CD4-positive, alpha-beta T cell (primary cell): ENCODE measurements around the gene DIPK1A. TPM values are rescaled to one million over a fixed set of nuclear protein-coding genes. Genes with fewer than 3 reads are reported as not detected.

ENCODE experiments used
- ATAC-seq: fragments of 200-7000 bp; cut with Tn5 transposase; one replicate; pipeline ENCODE4 v1.10.0; 2022; ENCODE audit warnings: mild to moderate bottlenecking; ENCODE audit not compliant: poor library complexity
- CTCF ChIA-PET: fragments of 350-600 bp; sonication (Branson Sonifier 250); formaldehyde crosslinking; loops from one replicate; lab custom pipeline; 2021; ENCODE audit warnings: antibody characterized with exemption, inconsistent platforms; lab: Charles Lee
- POLR2A ChIA-PET: fragments of 350-600 bp; sonication (Branson Sonifier 250); formaldehyde crosslinking; loops from one replicate; lab custom pipeline; 2021; ENCODE audit warnings: antibody characterized with exemption, inconsistent platforms; lab: Charles Lee
- DNase-seq, 14 experiments: peaks; one replicate each; pipeline ENCODE4 v3.0.0-alpha.2; 2013 to 2020; ENCODE audit warnings: mixed read lengths in 2 of 14
- H3K27ac ChIP-seq, 2 donors: one replicate each; pipeline versions ENCODE4 v1.5.1 to v1.7.0; 2013; ENCODE audit warnings: low read length in 2 of 2, low read depth in 1 of 2, mild to moderate bottlenecking in 1 of 2
- H3K27me3 ChIP-seq, 2 experiments: 1 replicate in 1 of 2; 2 replicates in 1 of 2; pipeline versions ENCODE4 v1.6.1 to v1.7.0; 2013; ENCODE audit warnings: low read length in 2 of 2, control low read depth in 1 of 2, mild to moderate bottlenecking in 1 of 2, moderate library complexity in 1 of 2; ENCODE audit not compliant: insufficient read depth in 2 of 2, control insufficient read depth in 1 of 2
- H3K36me3 ChIP-seq: one replicate; pipeline ENCODE4 v1.6.1; 2013; ENCODE audit warnings: low read length, control low read depth; ENCODE audit not compliant: insufficient read depth
- H3K4me1 ChIP-seq: one replicate; pipeline ENCODE4 v1.6.1; 2013; ENCODE audit warnings: low read length, control low read depth; ENCODE audit not compliant: insufficient read depth
- H3K4me3 ChIP-seq: one replicate; pipeline ENCODE4 v1.5.1; 2013; ENCODE audit warnings: mild to moderate bottlenecking, low read length, moderate library complexity
- H3K9me3 ChIP-seq, 2 experiments: 1 replicate in 1 of 2; 2 replicates in 1 of 2; pipeline versions ENCODE4 v1.6.1 to v1.7.0; 2013; ENCODE audit warnings: low read length in 2 of 2, mild to moderate bottlenecking in 2 of 2, control low read depth in 1 of 2, moderate library complexity in 1 of 2; ENCODE audit not compliant: control insufficient read depth in 1 of 2, insufficient read depth in 1 of 2
- H3K27ac Mint-ChIP-seq: one replicate; pipeline ENCODE4 v1.8.0; 2020; ENCODE audit warnings: mixed read lengths
- H3K27me3 Mint-ChIP-seq: one replicate; pipeline ENCODE4 v1.8.0; 2021; ENCODE audit warnings: mixed read lengths
- H3K36me3 Mint-ChIP-seq: one replicate; pipeline ENCODE4 v1.8.0; 2021; ENCODE audit warnings: low read depth, mixed read lengths
- H3K4me1 Mint-ChIP-seq: one replicate; pipeline ENCODE4 v1.8.0; 2021; ENCODE audit warnings: low read depth, mixed read lengths
- H3K4me3 Mint-ChIP-seq: one replicate; pipeline ENCODE4 v1.8.0; 2020; ENCODE audit warnings: mild to moderate bottlenecking, mixed read lengths
- H3K9me3 Mint-ChIP-seq: one replicate; pipeline ENCODE4 v1.8.0; 2020; ENCODE audit warnings: mixed read lengths
- intact Hi-C, 2 experiments: fragments of 100-400 bp; cut with DNase I in 1 of 2; cut with micrococcal nuclease in 1 of 2; formaldehyde crosslinking; loops; one replicate each; pipeline versions ENCODE4 v1.15.1 to v1.9.0; 2023 to 2025; cut with DNase I, micrococcal nuclease
- total RNA-seq, 174 experiments: library from RNA in 2 of 174; stranded (reverse) in 2 of 174; gene quantifications; one replicate each; pipeline ENCODE4 v1.2.3 and lab custom pipeline; 2021 to 2026
- TF ChIP-seq, protein P1 (sequence below): fragments of 200-600 bp; IDR thresholded peaks from one replicate; pipeline ENCODE4 v1.8.0; 2022; ENCODE audit warnings: antibody characterized with exemption, mild to moderate bottlenecking

Gene DIPK1A
- total RNA-seq, 2 experiments from 2014 or later, result 7.0 to 7.3 TPM

DNA sequence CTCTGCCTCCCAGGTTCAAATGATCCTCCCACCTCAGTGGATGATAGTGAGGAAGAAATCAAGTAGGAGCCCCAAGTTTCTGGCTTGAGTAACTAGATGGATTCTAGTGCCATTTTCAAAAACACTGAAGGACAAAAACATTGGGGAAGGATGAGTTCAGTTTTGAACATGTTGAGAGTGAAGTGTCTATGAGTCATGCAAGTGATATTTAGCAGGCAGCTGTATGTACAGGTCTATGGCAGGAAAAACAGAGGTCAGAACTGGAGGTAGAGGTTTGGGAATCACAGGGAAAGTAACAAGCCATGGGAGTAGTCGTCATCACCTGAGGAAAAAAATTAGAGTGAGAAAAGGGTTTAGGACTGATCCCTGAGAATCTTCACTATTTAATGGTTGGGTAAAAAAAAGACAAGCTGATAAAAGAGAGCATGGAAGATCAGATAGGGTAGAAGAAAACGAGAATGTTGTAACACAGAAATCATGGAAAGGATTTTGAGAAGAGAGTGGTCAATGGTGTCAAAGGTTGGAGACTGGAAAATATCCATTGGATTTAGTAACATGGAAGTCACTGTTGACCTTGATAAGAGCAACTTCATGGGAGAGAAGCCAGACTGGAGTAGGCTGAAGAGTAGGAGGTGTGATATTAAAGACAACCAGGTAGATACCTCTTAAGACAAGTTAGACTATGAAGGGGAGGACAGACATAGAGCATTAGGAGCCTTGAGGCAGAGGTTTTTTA lies 53.1 kb downstream of the DIPK1A start:
- Mint-ChIP-seq H3K9me3 (no peaks in the 10 kb centered on the region), H3K27ac (no peak overlapping the region), H3K4me1 (peaks cover 58% of the 10 kb centered on the region), H3K27me3 (no peaks in the 10 kb centered on the region), H3K36me3 (peaks cover 58% of the 10 kb centered on the region), H3K4me3 (no peak overlapping the region)
- no peaks in the 10 kb centered on the region for H3K9me3 ChIP-seq
- no peaks in the 10 kb centered on the region for H3K27me3 ChIP-seq
- H3K4me1 ChIP-seq, result no peaks in the 10 kb centered on the region
- ChIA-PET POLR2A (interaction anchor here (0.7 to 1.2 kb wide), 2 partner anchors 17 to 1430 kb away, joined by 3 read pairs; no protein-coding TSS in a partner anchor), CTCF (interaction anchor here (1.1 to 1.3 kb wide), 2 partner anchors 31 to 52 kb away, joined by 3 read pairs; partner anchors contain the start of gene DIPK1A)
- no peak overlapping the region for H3K4me3 ChIP-seq
- peaks cover 6% of the 10 kb centered on the region for H3K36me3 ChIP-seq
- no peak overlapping the region for H3K27ac ChIP-seq
- TF ChIP-seq, protein P1, sequence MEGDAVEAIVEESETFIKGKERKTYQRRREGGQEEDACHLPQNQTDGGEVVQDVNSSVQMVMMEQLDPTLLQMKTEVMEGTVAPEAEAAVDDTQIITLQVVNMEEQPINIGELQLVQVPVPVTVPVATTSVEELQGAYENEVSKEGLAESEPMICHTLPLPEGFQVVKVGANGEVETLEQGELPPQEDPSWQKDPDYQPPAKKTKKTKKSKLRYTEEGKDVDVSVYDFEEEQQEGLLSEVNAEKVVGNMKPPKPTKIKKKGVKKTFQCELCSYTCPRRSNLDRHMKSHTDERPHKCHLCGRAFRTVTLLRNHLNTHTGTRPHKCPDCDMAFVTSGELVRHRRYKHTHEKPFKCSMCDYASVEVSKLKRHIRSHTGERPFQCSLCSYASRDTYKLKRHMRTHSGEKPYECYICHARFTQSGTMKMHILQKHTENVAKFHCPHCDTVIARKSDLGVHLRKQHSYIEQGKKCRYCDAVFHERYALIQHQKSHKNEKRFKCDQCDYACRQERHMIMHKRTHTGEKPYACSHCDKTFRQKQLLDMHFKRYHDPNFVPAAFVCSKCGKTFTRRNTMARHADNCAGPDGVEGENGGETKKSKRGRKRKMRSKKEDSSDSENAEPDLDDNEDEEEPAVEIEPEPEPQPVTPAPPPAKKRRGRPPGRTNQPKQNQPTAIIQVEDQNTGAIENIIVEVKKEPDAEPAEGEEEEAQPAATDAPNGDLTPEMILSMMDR, result no peak
- DNase-seq (no peak), ATAC-seq (no peak)
- intact Hi-C loops, result loop anchor here in 1 of 2 experiments (5.0 kb wide), 1 partner anchor 39 kb away; no protein-coding TSS in a partner anchor

DNA sequence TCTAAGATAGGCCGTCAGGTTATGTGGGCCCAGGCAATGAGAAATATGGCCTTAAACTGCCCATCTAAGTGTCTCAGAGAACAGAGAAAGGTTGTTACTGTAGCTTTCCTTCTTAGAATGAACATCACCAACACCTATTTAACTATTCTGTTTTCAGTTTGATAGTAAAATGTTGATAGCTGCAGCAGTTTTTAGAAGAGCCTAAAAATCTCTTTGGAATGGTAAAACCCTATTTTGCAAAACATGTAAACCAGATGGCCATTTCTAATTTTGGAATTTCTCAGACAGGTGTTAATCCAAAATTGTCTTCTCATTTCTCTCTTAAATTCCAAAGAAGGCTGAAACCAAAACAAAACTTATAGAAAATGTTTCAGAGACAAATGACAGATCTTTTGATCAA lies 57.5 kb downstream of the DIPK1A start:
- no peaks in the 10 kb centered on the region for H3K27me3 ChIP-seq
- H3K36me3 ChIP-seq, result peaks cover 12% of the 10 kb centered on the region
- ChIA-PET POLR2A (interaction anchor here (1.0 kb wide), 1 partner anchor 59 kb away, joined by 6 read pairs; no protein-coding TSS in a partner anchor), CTCF (interaction anchor here (1.1 kb wide), 1 partner anchor 35 kb away, joined by 3 read pairs; no protein-coding TSS in a partner anchor)
- TF ChIP-seq, protein P1, result no peak
- H3K4me1 ChIP-seq, result no peaks in the 10 kb centered on the region
- intact Hi-C loops, result no loop called here
- ATAC-seq (no peak), DNase-seq (no peak)
- no peak overlapping the region for H3K27ac ChIP-seq
- Mint-ChIP-seq H3K27ac (peak overlapping the region; percentile 8), H3K4me1 (peaks cover 47% of the 10 kb centered on the region), H3K36me3 (peaks cover 81% of the 10 kb centered on the region), H3K9me3 (peaks cover 14% of the 10 kb centered on the region), H3K27me3 (no peaks in the 10 kb centered on the region), H3K4me3 (no peak overlapping the region)
- H3K9me3 ChIP-seq, result peaks cover 3 to 14% of the 10 kb centered on the region in 2 experiments
- H3K4me3 ChIP-seq, result no peak overlapping the region

- no peak for ATAC-seq
- H3K27ac Mint-ChIP-seq, result no peak overlapping the region
- peaks cover 9% of the 10 kb centered on the region for H3K36me3 ChIP-seq
- POLR2A ChIA-PET, result no interaction called here
- no peak overlapping the region for H3K4me3 ChIP-seq
- no peaks in the 10 kb centered on the region for H3K27me3 Mint-ChIP-seq
- no peak overlapping the region for H3K4me3 Mint-ChIP-seq
- no peaks in the 10 kb centered on the region for H3K27me3 ChIP-seq
- TF ChIP-seq, protein P1, result no peak
- peaks cover 3 to 14% of the 10 kb centered on the region in 2 experiments for H3K9me3 ChIP-seq
- CTCF ChIA-PET, result interaction anchor here (1.1 kb wide), 1 partner anchor 36 kb away, joined by 3 read pairs; no protein-coding TSS in a partner anchor
- peaks cover 38% of the 10 kb centered on the region for H3K4me1 Mint-ChIP-seq
- H3K27ac ChIP-seq, result no peak overlapping the region
- DNase-seq, result no peak
- H3K9me3 Mint-ChIP-seq, result peaks cover 14% of the 10 kb centered on the region
- H3K36me3 Mint-ChIP-seq, result peaks cover 83% of the 10 kb centered on the region
- intact Hi-C loops, result no loop called here
- no peaks in the 10 kb centered on the region for H3K4me1 ChIP-seq
Measured at GRCh38 chr1:92902406-92902744, 58.9 kb downstream of the DIPK1A start.
